Suprapubic skin (tissue), 3 donors: ENCODE data around the gene WTIP.

Experiments
- POLR2A ChIP-seq, 2 donors: fragments of 450-650 bp; IDR thresholded peaks; one replicate each; pipeline ENCODE4 v1.6.1; 2017; ENCODE audit warnings: antibody characterized with exemption in 2 of 2, mild to moderate bottlenecking in 2 of 2, moderate library complexity in 2 of 2
- TF ChIP-seq, protein P1 (sequence below), 2 donors: fragments of 200-600 bp in 1 of 2; fragments of 450-650 bp in 1 of 2; sonication (generic) in 1 of 2; IDR thresholded peaks; one replicate each; pipeline ENCODE4 v1.5.1; 2016 to 2019; ENCODE audit warnings: antibody characterized with exemption in 2 of 2, mild to moderate bottlenecking in 1 of 2, moderate library complexity in 1 of 2

DNA sequence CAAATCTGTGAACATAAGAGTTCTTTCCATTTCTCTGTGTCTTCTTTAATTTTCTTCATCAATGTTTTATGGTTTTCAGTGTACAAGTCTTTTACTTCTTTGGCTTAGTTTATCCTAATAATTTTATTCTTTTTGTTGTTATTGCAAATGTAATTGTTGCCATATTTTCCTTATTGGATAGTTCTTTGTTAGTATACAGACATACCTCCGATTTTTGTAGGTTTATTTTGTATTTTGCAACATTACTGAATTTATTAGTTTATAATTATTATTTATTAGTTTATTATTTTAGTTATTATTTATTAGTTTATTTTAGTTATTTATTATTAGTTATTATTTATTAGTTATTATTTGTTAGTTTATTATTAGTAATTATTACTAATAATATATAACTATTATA lies 43.4 kb downstream of the WTIP start:
- TF ChIP-seq, protein P1, sequence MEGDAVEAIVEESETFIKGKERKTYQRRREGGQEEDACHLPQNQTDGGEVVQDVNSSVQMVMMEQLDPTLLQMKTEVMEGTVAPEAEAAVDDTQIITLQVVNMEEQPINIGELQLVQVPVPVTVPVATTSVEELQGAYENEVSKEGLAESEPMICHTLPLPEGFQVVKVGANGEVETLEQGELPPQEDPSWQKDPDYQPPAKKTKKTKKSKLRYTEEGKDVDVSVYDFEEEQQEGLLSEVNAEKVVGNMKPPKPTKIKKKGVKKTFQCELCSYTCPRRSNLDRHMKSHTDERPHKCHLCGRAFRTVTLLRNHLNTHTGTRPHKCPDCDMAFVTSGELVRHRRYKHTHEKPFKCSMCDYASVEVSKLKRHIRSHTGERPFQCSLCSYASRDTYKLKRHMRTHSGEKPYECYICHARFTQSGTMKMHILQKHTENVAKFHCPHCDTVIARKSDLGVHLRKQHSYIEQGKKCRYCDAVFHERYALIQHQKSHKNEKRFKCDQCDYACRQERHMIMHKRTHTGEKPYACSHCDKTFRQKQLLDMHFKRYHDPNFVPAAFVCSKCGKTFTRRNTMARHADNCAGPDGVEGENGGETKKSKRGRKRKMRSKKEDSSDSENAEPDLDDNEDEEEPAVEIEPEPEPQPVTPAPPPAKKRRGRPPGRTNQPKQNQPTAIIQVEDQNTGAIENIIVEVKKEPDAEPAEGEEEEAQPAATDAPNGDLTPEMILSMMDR (IDR thresholded peaks at IDR 0.05) = no peak
- TF ChIP-seq POLR2A (IDR thresholded peaks at IDR 0.05) = no peak
